BJ (cell line): ENCODE data around the gene HSP90AA1. TPM values are rescaled to one million over a fixed set of nuclear protein-coding genes. Genes with fewer than 3 reads are reported as not detected.

ENCODE experiments used
- CTCF ChIA-PET: fragments of 350-600 bp; formaldehyde crosslinking; extraction: SDS; loops from one replicate; lab custom pipeline; 2021; ENCODE audit warnings: antibody characterized with exemption, inconsistent platforms; lab: Yijun Ruan, JAX
- POLR2A ChIA-PET: fragments of 300-600 bp; sonication (Branson Sonifier 250); formaldehyde crosslinking; extraction: SDS; loops from one replicate; lab custom pipeline; 2021; ENCODE audit warnings: antibody characterized with exemption; lab: Charles Lee
- DNase-seq: peaks from one replicate; pipeline ENCODE4 v3.0.0-alpha.2; 2011; ENCODE audit warnings: low read depth
- H3K27me3 ChIP-seq: 2 replicates; pipeline ENCODE4 v1.6.0; 2011; ENCODE audit warnings: low read length; ENCODE audit not compliant: control insufficient read depth, insufficient read depth
- H3K36me3 ChIP-seq: 2 replicates; pipeline ENCODE4 v1.5.1; 2011; ENCODE audit warnings: low read length; ENCODE audit not compliant: control insufficient read depth, insufficient read depth
- H3K4me3 ChIP-seq: 2 replicates; pipeline ENCODE4 v1.5.1; 2011; ENCODE audit warnings: low read depth, mild to moderate bottlenecking, control low read depth, low read length
- CTCF ChIP-seq: IDR thresholded peaks from 2 replicates; pipeline ENCODE4 v1.5.1; 2011; ENCODE audit warnings: low read depth, mild to moderate bottlenecking, control low read depth, inconsistent platforms, low read length, moderate library complexity; ENCODE audit not compliant: insufficient read depth
- polyA plus RNA-seq: library from polyadenylated mRNA; depleted of rRNA; stranded (reverse); fragments of >200 nt; gene quantifications from 2 replicates; pipeline ENCODE4 v1.2.3, GENCODE V29; 2011

Gene HSP90AA1
- polyA plus RNA-seq, 1 experiment = 222 TPM

DNA sequence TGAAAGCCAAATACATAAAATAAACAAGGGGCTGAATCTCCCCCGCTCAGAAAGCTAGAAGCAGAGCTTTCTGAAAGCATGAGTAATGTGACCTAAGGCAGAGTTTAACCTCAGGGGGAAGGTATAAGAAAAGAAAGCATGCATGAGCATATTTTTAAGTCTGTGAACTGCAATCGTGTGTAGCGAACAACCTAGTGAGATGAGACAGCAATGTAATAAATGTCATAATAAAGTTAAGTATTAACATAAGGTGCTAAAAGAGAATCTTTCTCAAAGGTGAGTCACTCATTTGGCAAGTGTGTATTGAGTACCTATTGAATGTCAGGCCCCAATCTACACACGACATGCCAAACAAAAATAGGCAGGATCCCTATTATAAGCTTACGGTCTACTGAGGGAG lies 38.7 kb upstream of the HSP90AA1 start:
- TF ChIP-seq CTCF = no peak

DNA sequence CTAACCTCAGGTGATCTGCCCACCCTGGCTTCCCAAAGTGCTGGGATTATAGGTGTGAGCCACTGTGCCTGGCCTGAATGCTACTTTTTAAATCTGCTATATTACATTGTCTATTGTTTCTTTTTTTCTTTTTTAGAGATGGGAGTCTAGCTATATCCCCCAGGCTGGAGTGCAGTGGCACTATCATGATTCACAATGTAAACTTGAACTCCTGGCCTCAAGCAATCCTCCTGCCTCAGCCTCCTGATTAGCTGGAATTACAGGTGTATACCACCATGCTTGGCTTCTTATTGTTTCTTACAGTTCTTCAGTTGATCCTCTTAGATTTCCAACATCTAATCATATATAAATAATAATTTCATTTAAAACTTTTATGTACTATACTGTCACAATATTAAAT lies 37.6 kb upstream of the HSP90AA1 start:
- ChIA-PET POLR2A (no interaction called here), CTCF (no interaction called here)
- Histone ChIP-seq H3K27me3 (no peaks in the 10 kb centered on the region), H3K4me3 (no peak overlapping the region), H3K36me3 (no peaks in the 10 kb centered on the region)
- no peak for TF ChIP-seq CTCF
- no peak for DNase-seq

More for the DNA sequence above, 38.7 kb upstream of the HSP90AA1 start:
- no peaks in the 10 kb centered on the region for H3K27me3 ChIP-seq
- H3K4me3 ChIP-seq = no peak overlapping the region
- CTCF ChIA-PET = interaction anchor here (0.5 to 1.5 kb wide), 2 partner anchors 28 kb away, joined by 3 to 5 read pairs; no protein-coding TSS in a partner anchor
- H3K36me3 ChIP-seq = no peaks in the 10 kb centered on the region
- POLR2A ChIA-PET = no interaction called here
- DNase-seq = no peak

- no peak for DNase-seq
- H3K36me3 ChIP-seq = no peaks in the 10 kb centered on the region; the same call in 1 of the 2 replicates
- CTCF ChIA-PET = no interaction called here
- POLR2A ChIA-PET = no interaction called here
- H3K4me3 ChIP-seq = no peak overlapping the region
- no peaks in the 10 kb centered on the region for H3K27me3 ChIP-seq
- TF ChIP-seq CTCF = no peak
Observed at GRCh38 chr14:102121567-102121966, 34.7 kb upstream of the HSP90AA1 start.

DNA sequence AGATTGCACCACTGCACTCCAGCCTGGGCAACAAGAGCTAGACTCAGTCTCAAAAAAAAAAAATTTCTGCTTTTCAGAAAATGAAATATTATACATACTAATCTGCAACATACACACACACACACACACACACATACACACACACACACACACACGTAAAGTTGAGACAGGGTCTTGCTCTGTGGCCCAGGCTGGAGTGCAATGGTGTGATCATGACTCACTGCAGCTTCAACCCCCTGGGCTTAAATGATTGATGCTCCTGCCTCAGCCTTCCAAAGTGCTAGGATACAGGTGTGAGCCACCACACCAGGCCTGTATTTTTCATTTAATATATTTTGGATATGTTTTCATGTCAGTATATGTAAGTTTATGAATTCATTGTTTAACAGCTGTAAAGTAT lies 34.0 kb upstream of the HSP90AA1 start:
- ChIA-PET POLR2A (no interaction called here), CTCF (no interaction called here)
- Histone ChIP-seq H3K27me3 (no peaks in the 10 kb centered on the region), H3K36me3 (no peaks in the 10 kb centered on the region; the same call in 1 of the 2 replicates), H3K4me3 (no peak overlapping the region)
- no peak for TF ChIP-seq CTCF
- no peak for DNase-seq

DNA sequence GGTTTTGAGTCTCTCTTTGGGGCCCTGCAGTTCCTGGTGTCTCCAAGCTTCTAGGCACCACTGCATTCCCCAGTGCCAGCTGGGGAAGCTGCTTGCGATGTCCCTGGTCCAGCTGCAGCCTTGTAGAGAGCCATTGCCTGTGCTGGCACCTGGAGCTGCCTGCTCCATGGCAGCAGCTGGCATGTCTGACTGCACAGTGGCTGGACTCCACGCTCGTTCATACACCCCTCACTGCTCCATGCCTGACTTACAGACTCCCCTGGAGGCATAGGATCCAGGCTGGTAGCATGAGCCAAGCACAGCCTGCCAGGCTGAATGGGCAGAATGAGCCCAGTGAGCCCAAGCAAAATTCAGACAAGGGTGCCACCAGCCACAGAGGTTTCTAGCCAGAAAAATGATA lies 31.0 kb upstream of the HSP90AA1 start:
- H3K36me3 ChIP-seq = no peaks in the 10 kb centered on the region; the same call in 1 of the 2 replicates
- CTCF ChIA-PET = interaction anchor here (1.1 kb wide), 1 partner anchor 21 kb away, joined by 3 read pairs; no protein-coding TSS in a partner anchor
- no peak for TF ChIP-seq CTCF
- DNase-seq = no peak
- POLR2A ChIA-PET = no interaction called here
- H3K27me3 ChIP-seq = no peaks in the 10 kb centered on the region
- H3K4me3 ChIP-seq = no peak overlapping the region
